Esophagus muscularis mucosa (tissue), 4 donors: ENCODE measurements around the gene DNM3. TPM values are rescaled to one million over a fixed set of nuclear protein-coding genes. Genes with fewer than 3 reads are reported as not detected.

Experiments used
- DNase-seq: peaks from one replicate; pipeline ENCODE4 v3.0.0-alpha.2; 2017; ENCODE audit errors: extremely low spot score
- H3K27ac ChIP-seq, 4 donors: fragments of 200-600 bp; sonication (generic); replicated peaks in 1 of 4; 1 replicate in 3 of 4; 2 replicates in 1 of 4; pipeline ENCODE4 v1.5.1; 2016 to 2019; ENCODE audit warnings: mild to moderate bottlenecking in 1 of 4
- H3K27me3 ChIP-seq, 4 donors: fragments of 200-600 bp; sonication (generic); one replicate each; pipeline versions ENCODE4 v1.5.1 to v1.6.0; 2016 to 2019
- H3K36me3 ChIP-seq, 4 donors: fragments of 200-600 bp; sonication (generic); one replicate each; pipeline ENCODE4 v1.5.1; 2016 to 2019
- H3K4me1 ChIP-seq, 4 donors: fragments of 200-600 bp; sonication (generic); one replicate each; pipeline ENCODE4 v1.5.1; 2016 to 2019
- H3K4me3 ChIP-seq, 4 donors: fragments of 200-600 bp; sonication (generic); 1 replicate in 2 of 4; 2 replicates in 2 of 4; pipeline ENCODE4 v1.5.1; 2016 to 2019; ENCODE audit warnings: mild to moderate bottlenecking in 4 of 4, moderate library complexity in 1 of 4
- H3K9me3 ChIP-seq, 4 donors: fragments of 200-600 bp; sonication (generic); 1 replicate in 3 of 4; 2 replicates in 1 of 4; pipeline ENCODE4 v1.5.1; 2016 to 2019
- EP300 ChIP-seq: sonication (generic); formaldehyde crosslinking; IDR thresholded peaks from one replicate; pipeline ENCODE4 v1.6.1; 2017; ENCODE audit warnings: antibody characterized with exemption
- POLR2A ChIP-seq: fragments of 450-650 bp; IDR thresholded peaks from one replicate; pipeline ENCODE4 v1.6.1; 2017; ENCODE audit warnings: antibody characterized with exemption, moderate library complexity, mild to moderate bottlenecking, low read depth
- POLR2AphosphoS5 ChIP-seq, 2 donors: sonication (generic); formaldehyde crosslinking; IDR thresholded peaks; one replicate each; pipeline ENCODE4 v1.6.1; 2017; ENCODE audit warnings: antibody characterized with exemption in 2 of 2
- WGBS: methylation state at CpG from one replicate; pipeline ENCODE4 v1.1.5; 2018; 5-methylcytosine and 5-hydroxymethylcytosine counted together
- intact Hi-C: fragments of 100-400 bp; cut with DNase I; formaldehyde crosslinking; loops from one replicate; pipeline ENCODE4 v1.15.1; 2023
- total RNA-seq, 4 donors: library from RNA; depleted of rRNA; stranded (reverse); fragments of >200 nt; gene quantifications; one replicate each; pipeline versions ENCODE4 v1.1.0 to v1.2.1, GENCODE V29; 2016
- TF ChIP-seq, protein P1 (sequence below), 3 experiments: fragments of 200-600 bp in 2 of 3; fragments of 450-650 bp in 1 of 3; sonication (generic) in 2 of 3; IDR thresholded peaks; one replicate each; pipeline ENCODE4 v1.5.1; 2017 to 2019; ENCODE audit warnings: antibody characterized with exemption in 3 of 3, mild to moderate bottlenecking in 2 of 3, moderate library complexity in 1 of 3

Gene DNM3
- total RNA-seq, 4 donors from 2014 or later: 3.3 to 6.4 (median 3.9) TPM

DNA sequence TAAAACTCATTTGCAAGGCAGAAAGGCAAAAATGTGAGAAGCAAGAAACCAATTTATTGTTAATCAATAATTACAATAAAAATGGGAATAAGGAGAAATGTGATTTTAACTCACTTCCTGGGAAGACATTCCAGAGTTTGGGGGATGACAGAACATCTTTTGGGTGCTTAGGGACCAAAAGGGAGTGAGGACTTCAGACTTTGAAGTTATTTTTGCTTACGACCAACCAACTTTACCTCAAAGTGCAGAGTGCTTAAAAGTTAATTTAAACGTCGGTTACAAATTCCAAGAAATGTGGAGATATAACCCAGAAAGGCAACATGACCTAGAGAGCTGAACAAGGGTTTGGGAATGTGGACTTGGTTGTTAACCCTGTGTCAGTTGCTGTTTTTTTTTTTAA lies 344.7 kb downstream of the DNM3 start:
- DNase-seq: no peak
- Histone ChIP-seq H3K36me3 (no peaks in the 10 kb centered on the region), H3K9me3 (no peaks in the 10 kb centered on the region)

DNA sequence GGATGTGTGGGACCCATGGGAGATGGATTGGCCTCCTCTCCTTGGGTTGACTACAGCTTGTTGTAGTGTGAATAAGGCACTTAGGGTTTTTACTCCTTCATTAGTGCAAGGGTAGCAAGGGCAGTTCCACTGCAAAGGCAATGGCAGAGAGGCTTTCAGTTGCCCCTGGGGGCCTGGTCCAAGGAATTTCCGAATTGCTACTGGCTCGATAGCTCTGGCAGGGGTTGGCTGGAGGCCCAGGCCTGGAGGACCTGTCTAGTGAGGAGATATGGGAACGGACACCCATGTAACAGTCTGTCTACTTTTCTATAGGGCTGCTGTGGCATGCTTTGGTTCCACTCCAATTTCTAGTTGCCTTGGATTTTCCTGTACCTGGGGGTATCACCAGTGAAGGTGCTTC lies 360.3 kb downstream of the DNM3 start:
- no peak overlapping the region for H3K4me3 ChIP-seq
- no peak overlapping the region for H3K27ac ChIP-seq
- intact Hi-C loops: no loop called here
- H3K9me3 ChIP-seq: peaks cover 0 to 28% (median 17%) of the 10 kb centered on the region in 4 donors
- H3K27me3 ChIP-seq: no peaks in the 10 kb centered on the region
- 83% methylated on average over 1 of the region's 3 CpGs for WGBS
- H3K4me1 ChIP-seq: no peaks in the 10 kb centered on the region
- no peaks in the 10 kb centered on the region for H3K36me3 ChIP-seq
- DNase-seq: no peak
- TF ChIP-seq POLR2A (no peak), POLR2AphosphoS5 (IDR thresholded peaks at IDR 0.05) (no peak), EP300 (no peak)
- TF ChIP-seq, protein P1, sequence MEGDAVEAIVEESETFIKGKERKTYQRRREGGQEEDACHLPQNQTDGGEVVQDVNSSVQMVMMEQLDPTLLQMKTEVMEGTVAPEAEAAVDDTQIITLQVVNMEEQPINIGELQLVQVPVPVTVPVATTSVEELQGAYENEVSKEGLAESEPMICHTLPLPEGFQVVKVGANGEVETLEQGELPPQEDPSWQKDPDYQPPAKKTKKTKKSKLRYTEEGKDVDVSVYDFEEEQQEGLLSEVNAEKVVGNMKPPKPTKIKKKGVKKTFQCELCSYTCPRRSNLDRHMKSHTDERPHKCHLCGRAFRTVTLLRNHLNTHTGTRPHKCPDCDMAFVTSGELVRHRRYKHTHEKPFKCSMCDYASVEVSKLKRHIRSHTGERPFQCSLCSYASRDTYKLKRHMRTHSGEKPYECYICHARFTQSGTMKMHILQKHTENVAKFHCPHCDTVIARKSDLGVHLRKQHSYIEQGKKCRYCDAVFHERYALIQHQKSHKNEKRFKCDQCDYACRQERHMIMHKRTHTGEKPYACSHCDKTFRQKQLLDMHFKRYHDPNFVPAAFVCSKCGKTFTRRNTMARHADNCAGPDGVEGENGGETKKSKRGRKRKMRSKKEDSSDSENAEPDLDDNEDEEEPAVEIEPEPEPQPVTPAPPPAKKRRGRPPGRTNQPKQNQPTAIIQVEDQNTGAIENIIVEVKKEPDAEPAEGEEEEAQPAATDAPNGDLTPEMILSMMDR (IDR thresholded peaks at IDR 0.05): no peak

More for the DNA sequence above, 344.7 kb downstream of the DNM3 start:
- H3K27me3 ChIP-seq: no peaks in the 10 kb centered on the region
- TF ChIP-seq, protein P1 (IDR thresholded peaks at IDR 0.05): no peak
- TF ChIP-seq POLR2A: no peak
- no peak overlapping the region for H3K4me3 ChIP-seq
- H3K27ac ChIP-seq: no peak overlapping the region
- 78% methylated on average over 3 of the region's 3 CpGs for WGBS
- H3K4me1 ChIP-seq: peaks cover 11 to 26% (median 13%) of the 10 kb centered on the region in 4 donors
- intact Hi-C loops: no loop called here

DNA sequence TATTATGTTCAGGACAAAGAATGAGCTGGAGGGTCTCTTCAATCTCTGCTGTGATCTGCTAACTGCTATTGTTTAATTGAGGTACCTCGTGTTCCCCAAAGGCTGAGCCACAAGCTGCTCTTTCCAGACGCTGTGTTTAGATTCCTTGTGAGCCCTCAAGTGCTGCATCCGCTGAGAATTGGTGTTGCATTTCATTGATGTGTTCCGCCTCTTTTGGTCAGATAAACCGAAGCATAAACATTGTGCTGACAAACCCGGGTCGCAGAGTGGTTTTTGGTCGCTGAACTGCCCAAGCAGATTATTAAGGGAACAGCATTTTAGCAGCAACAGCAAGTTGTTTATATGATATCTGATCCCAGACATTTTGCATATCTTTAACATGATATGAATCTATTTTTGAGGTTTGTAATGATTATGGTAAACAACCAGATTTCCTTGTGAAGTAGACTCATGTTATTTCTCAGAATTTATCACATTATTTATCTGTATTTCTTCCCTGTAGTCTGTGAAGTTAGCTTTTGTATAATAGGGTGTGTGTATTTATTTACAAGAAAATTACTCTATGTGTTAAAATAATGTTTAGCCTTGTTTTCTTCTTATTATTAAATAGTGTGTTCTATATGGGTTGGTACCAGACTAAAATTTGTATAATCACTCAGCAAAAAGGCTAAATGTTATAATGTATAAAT lies 362.0 kb downstream of the DNM3 start:
- 66% methylated on average over 8 of the region's 8 CpGs for WGBS
- intact Hi-C loops: no loop called here

DNA sequence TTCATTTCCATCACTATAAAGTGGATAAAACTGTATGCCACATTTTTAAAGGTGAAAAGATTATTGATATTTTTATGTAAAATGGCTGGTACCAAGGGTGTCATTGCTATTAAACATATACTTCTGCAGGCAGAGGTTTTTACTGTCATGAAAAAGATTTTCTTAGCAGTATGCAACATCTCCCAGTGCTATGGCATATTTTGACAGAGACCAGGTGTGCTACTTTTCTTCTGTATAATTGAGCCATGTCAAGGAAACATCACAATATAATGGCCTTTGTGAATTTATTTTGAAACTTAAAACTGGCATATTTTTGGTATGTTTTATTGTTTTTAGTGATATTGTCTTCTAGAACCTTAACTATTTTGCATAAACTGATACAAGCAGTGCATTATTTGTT lies 362.6 kb downstream of the DNM3 start:
- peaks cover 0 to 8% (median 6%) of the 10 kb centered on the region in 4 donors for H3K9me3 ChIP-seq
- TF ChIP-seq POLR2A: no peak
- TF ChIP-seq EP300: no peak
- TF ChIP-seq POLR2AphosphoS5 (IDR thresholded peaks at IDR 0.05): no peak
- TF ChIP-seq, protein P1 (IDR thresholded peaks at IDR 0.05): no peak
- no peaks in the 10 kb centered on the region for H3K27me3 ChIP-seq
- no peak overlapping the region for H3K4me3 ChIP-seq
- H3K27ac ChIP-seq: no peak overlapping the region
- intact Hi-C loops: no loop called here
- no peaks in the 10 kb centered on the region for H3K36me3 ChIP-seq
- H3K4me1 ChIP-seq: no peaks in the 10 kb centered on the region
- no peak for DNase-seq

More for the DNA sequence above, 362.0 kb downstream of the DNM3 start:
- no peaks in the 10 kb centered on the region for H3K4me1 ChIP-seq
- DNase-seq: no peak
- no peaks in the 10 kb centered on the region for H3K27me3 ChIP-seq
- peaks cover 0 to 14% (median 9%) of the 10 kb centered on the region in 4 donors for H3K9me3 ChIP-seq
- H3K4me3 ChIP-seq: no peak overlapping the region
- no peak for TF ChIP-seq EP300
- TF ChIP-seq, protein P1 (IDR thresholded peaks at IDR 0.05): no peak
- TF ChIP-seq POLR2AphosphoS5 (IDR thresholded peaks at IDR 0.05): no peak
- TF ChIP-seq POLR2A: no peak
- H3K27ac ChIP-seq: no peak overlapping the region
- no peaks in the 10 kb centered on the region for H3K36me3 ChIP-seq

DNA sequence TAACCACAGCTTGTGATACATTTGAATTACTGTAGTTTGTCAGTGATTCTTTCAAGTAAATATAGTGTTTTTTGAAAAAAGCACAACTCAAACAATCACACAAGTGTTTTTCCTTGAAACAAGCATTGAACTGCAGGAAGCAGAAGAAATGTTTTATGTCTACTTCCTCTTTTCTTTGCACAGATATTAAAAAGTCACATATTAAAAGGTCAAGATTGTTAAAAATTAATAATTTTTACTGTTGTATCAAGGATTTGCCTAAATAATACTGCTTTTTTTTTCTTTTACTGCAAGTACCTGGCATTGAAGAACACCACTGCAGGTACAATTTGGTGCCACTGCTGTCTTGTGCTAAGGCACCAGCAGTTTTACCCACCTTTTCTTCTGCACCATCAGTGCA lies 365.0 kb downstream of the DNM3 start:
- Histone ChIP-seq H3K4me1 (no peaks in the 10 kb centered on the region), H3K9me3 (no peaks in the 10 kb centered on the region), H3K36me3 (no peaks in the 10 kb centered on the region), H3K27me3 (no peaks in the 10 kb centered on the region), H3K27ac (no peak overlapping the region), H3K4me3 (no peak overlapping the region)
- no peak for DNase-seq
- TF ChIP-seq POLR2AphosphoS5 (IDR thresholded peaks at IDR 0.05) (no peak), POLR2A (no peak), EP300 (no peak)
- TF ChIP-seq, protein P1 (IDR thresholded peaks at IDR 0.05): no peak
- intact Hi-C loops: no loop called here
